K562 (cell line): ENCODE measurements around the gene RAG2. TPM values are rescaled to one million over a fixed set of nuclear protein-coding genes. Genes with fewer than 3 reads are reported as not detected.

Experiments used
- ATAC-seq: fragments of 200-7000 bp; cut with Tn5 transposase; 3 replicates; pipeline ENCODE4 v1.9.1; 2020; ENCODE audit warnings: moderate library complexity
- BruUV-seq: library from RNA; stranded (reverse); fragments of 400-500 nt; replicated peaks from 2 replicates; lab custom pipeline; 2021; lab: Mats Ljungman, UMichigan
- CTCF ChIA-PET: fragments of 300-600 bp; formaldehyde crosslinking; extraction: SDS; loops from one replicate; lab custom pipeline; 2021; ENCODE audit warnings: low intra/inter-chr PET ratio; lab: Yijun Ruan, JAX
- POLR2A ChIA-PET: fragments of 300-600, 350-650 bp; sonication (Branson Sonifier 250); formaldehyde crosslinking; extraction: SDS; loops from one replicate; lab custom pipeline; 2021; ENCODE audit warnings: antibody characterized with exemption, inconsistent platforms; lab: Yijun Ruan, JAX
- DNase-seq, 4 experiments: peaks; one replicate each; pipeline versions ENCODE4 v3.0.0 to v3.0.0-alpha.2; 2011 to 2018; ENCODE audit warnings: low spot score in 3 of 4, mixed read lengths in 3 of 4; ENCODE audit errors: extremely low read depth in 1 of 4
- FAIRE-seq: peaks from 2 replicates; lab custom pipeline; 2011; peaks lifted over from hg19 to GRCh38; lab: Jason Lieb, UNC
- H2AFZ ChIP-seq: 2 replicates; pipeline ENCODE4 v1.6.0; 2011; ENCODE audit warnings: low read depth, low read length, control low read depth, inconsistent platforms
- H3K27ac ChIP-seq: fragments of 200-600 bp; 3 replicates; pipeline ENCODE4 v1.8.0; 2011; ENCODE audit warnings: low read depth, mild to moderate bottlenecking, control low read depth, inconsistent platforms, low read length, moderate library complexity, mixed read lengths; ENCODE audit errors: extremely low read depth
- H3K27me3 ChIP-seq, 2 experiments: fragments of 300-600 bp in 1 of 2; 2 replicates in 1 of 2; 3 replicates in 1 of 2; pipeline versions ENCODE4 v1.6.0 to v1.8.0; 2011; ENCODE audit warnings: inconsistent platforms in 2 of 2, low read length in 2 of 2, mild to moderate bottlenecking in 1 of 2, mixed read lengths in 1 of 2, moderate library complexity in 1 of 2; ENCODE audit not compliant: control insufficient read depth in 2 of 2, insufficient read depth in 2 of 2
- H3K36me3 ChIP-seq: fragments of 300-600 bp; 3 replicates; pipeline ENCODE4 v1.8.0; 2011; ENCODE audit warnings: mild to moderate bottlenecking, low read length, inconsistent platforms; ENCODE audit not compliant: control insufficient read depth, insufficient read depth
- H3K4me1 ChIP-seq, 2 experiments: fragments of 200-600 bp in 1 of 2; replicated peaks in 1 of 2; 2 replicates in 1 of 2; 3 replicates in 1 of 2; pipeline versions ENCODE4 v1.5.1 to v1.8.0; 2011; ENCODE audit warnings: inconsistent platforms in 2 of 2, low read length in 2 of 2, mild to moderate bottlenecking in 1 of 2, mixed read lengths in 1 of 2, moderate library complexity in 1 of 2; ENCODE audit not compliant: control insufficient read depth in 2 of 2, insufficient read depth in 2 of 2
- H3K4me2 ChIP-seq: 2 replicates; pipeline ENCODE4 v1.6.1; 2011; ENCODE audit warnings: low read length, control low read depth, inconsistent platforms, mixed read lengths; ENCODE audit not compliant: insufficient read depth
- H3K4me3 ChIP-seq: fragments of 200-600 bp; sonication (generic), shearing (Covaris generic); 2 replicates; pipeline ENCODE4 v1.5.1; 2016; ENCODE audit warnings: control low read depth, inconsistent platforms
- H3K79me2 ChIP-seq: fragments of 200-600 bp; 3 replicates; pipeline ENCODE4 v1.8.0; 2011; ENCODE audit warnings: low read length, inconsistent platforms; ENCODE audit not compliant: control insufficient read depth, insufficient read depth
- H3K9ac ChIP-seq, 2 experiments: 2 replicates each; pipeline versions ENCODE4 v1.6.0 to v1.6.1; 2011; ENCODE audit warnings: low read depth in 2 of 2, low read length in 2 of 2, control low read depth in 1 of 2, inconsistent platforms in 1 of 2, mild to moderate bottlenecking in 1 of 2, mixed read lengths in 1 of 2; ENCODE audit not compliant: insufficient read depth in 1 of 2
- H3K9me1 ChIP-seq: one replicate; pipeline ENCODE4 v1.6.0; 2011; ENCODE audit warnings: inconsistent platforms, mild to moderate bottlenecking, low read length, moderate library complexity; ENCODE audit not compliant: control insufficient read depth, insufficient read depth
- H3K9me3 ChIP-seq: replicated peaks from 2 replicates; pipeline ENCODE4 v1.5.1; 2011; ENCODE audit warnings: low read depth, low read length, inconsistent platforms; ENCODE audit not compliant: control insufficient read depth, insufficient read depth
- H4K20me1 ChIP-seq: replicated peaks from 2 replicates; pipeline ENCODE4 v1.6.1; 2011; ENCODE audit warnings: low read length, inconsistent platforms, mixed read lengths; ENCODE audit not compliant: control insufficient read depth, insufficient read depth
- BRD9 ChIP-seq: fragments of 450-650 bp; IDR thresholded peaks from 2 replicates; pipeline ENCODE4 v1.6.1; 2018; ENCODE audit warnings: low read depth; ENCODE audit not compliant: partially characterized antibody
- CREB3L1 ChIP-seq: fragments of 450-650 bp; IDR thresholded peaks from 2 replicates; pipeline ENCODE4 v1.6.1; 2014; ENCODE audit warnings: low read depth, mild to moderate bottlenecking, moderate library complexity, borderline replicate concordance
- E2F6 ChIP-seq, 2 experiments: IDR thresholded peaks; 2 replicates each; pipeline ENCODE4 v1.6.1; 2011; ENCODE audit warnings: borderline replicate concordance in 1 of 2, control low read depth in 1 of 2, low read depth in 1 of 2, low read length in 1 of 2, mild to moderate bottlenecking in 1 of 2, mixed read lengths in 1 of 2, moderate library complexity in 1 of 2; ENCODE audit not compliant: insufficient read depth in 1 of 2, insufficient read length in 1 of 2, poor library complexity in 1 of 2, severe bottlenecking in 1 of 2; ENCODE audit errors: extremely low read depth in 1 of 2
- MECOM ChIP-seq: fragments of 250-450 bp; sonication (Bioruptor Pico); IDR thresholded peaks from 2 replicates; pipeline ENCODE4 v1.8.0; 2022; ENCODE audit warnings: inconsistent platforms
- MITF ChIP-seq: IDR thresholded peaks from 2 replicates; pipeline ENCODE4 v1.6.1; 2014; ENCODE audit warnings: antibody characterized with exemption
- TAF1 ChIP-seq: IDR thresholded peaks from 2 replicates; pipeline ENCODE4 v1.6.1; 2011; ENCODE audit warnings: mild to moderate bottlenecking, low read length, moderate library complexity; ENCODE audit not compliant: insufficient read depth, control insufficient read depth, severe bottlenecking; ENCODE audit errors: extremely low read depth
- ZBED1 ChIP-seq: IDR thresholded peaks from 2 replicates; pipeline ENCODE4 v1.6.1; 2014
- ZBTB2 ChIP-seq: fragments of 450-650 bp; IDR thresholded peaks from 2 replicates; pipeline ENCODE4 v1.6.1; 2016; ENCODE audit warnings: antibody characterized with exemption
- WGBS: fragments of 100-300 bp; shearing (Covaris generic); methylation state at CpG from one replicate; pipeline ENCODE4 v1.1.6; 2016; ENCODE audit warnings: low coverage, mixed read lengths; ENCODE audit not compliant: insufficient coverage; ENCODE audit errors: missing lambda C conversion rate; 5-methylcytosine and 5-hydroxymethylcytosine counted together
- in situ Hi-C: fragments of 300-500 bp; cut with MboI; formaldehyde crosslinking; loops from 4 replicates; pipeline ENCODE4 v1.15.0; 2018; ENCODE audit warnings: inconsistent platforms, mixed read lengths
- intact Hi-C: fragments of 100-400 bp; cut with micrococcal nuclease; formaldehyde crosslinking; loops from 2 replicates; pipeline ENCODE4 v1.14.2; 2022
- polyA plus RNA-seq, 8 experiments: library from polyadenylated mRNA; depleted of rRNA in 4 of 8; stranded (reverse) in 5 of 8; unstranded in 3 of 8; fragments of >200 nt; fragmentation: Nextera tagmentation in 2 of 8; fragmentation: Illumina TruSeq in 1 of 8; extraction: Ambion mirVana in 2 of 8; extraction: Trizol in 1 of 8; gene quantifications; 2 replicates each; pipeline versions ENCODE4 v1.2.1 to v1.2.3, GENCODE V29; 2011 to 2014; ENCODE audit warnings: inconsistent platforms in 1 of 8, missing spikeins in 1 of 8
- total RNA-seq, 7 experiments: library from RNA; depleted of rRNA in 6 of 7; stranded (reverse); fragments of >200 nt in 6 of 7; fragmentation: Illumina TruSeq in 2 of 7; extraction: Trizol in 2 of 7; gene quantifications; 2 replicates each; pipeline versions ENCODE4 v1.2.1 to v1.2.3, GENCODE V29; 2011 to 2021; ENCODE audit warnings: low replicate concordance in 1 of 7

RAG2 gene
- total and polyA plus RNA-seq, 9 of the 15 experiments (the other 6 are each of a cell fraction or from before 2014, with no cell fraction given), result 0.06 to 2.7 (median 0.26) TPM; not detected in 3

DNA sequence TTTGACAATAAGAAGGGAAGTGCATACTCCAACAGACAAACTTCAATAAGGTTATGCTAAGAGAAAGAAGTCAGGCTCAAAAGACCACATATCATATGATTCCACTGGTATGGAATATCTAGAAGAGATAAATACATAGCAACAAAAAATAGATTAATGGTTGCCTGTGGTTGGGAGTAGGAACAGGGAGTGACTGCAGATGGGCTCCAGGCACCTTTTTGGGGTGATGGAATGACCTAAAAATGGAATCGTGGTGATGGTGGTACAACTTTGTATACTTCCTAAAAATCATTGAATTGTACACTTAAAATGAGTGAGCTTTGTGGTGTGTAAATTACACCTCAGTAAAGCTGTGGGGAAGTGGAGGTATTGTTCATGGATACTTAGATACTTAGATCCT, 29.0 kb upstream of the RAG2 start (continued):
- no peak for TF ChIP-seq ZBED1
- TF ChIP-seq MITF, result no peak
- TF ChIP-seq, all 486 proteins: peak for 0

GRCh38 chr11:36623494-36623893, 25.5 kb upstream of the RAG2 start:
- intact Hi-C loops, result loop anchor here (5.0 to 10.0 kb wide), 3 partner anchors 119 to 331 kb away; no protein-coding TSS in a partner anchor
- H3K27me3 ChIP-seq, result no peaks in the 10 kb centered on the region
- H3K4me1 ChIP-seq, result peaks cover 0 to 8% of the 10 kb centered on the region in 2 experiments; a peak in 2 of 5 replicates
- ATAC-seq (no peak), FAIRE-seq (no peak), DNase-seq (no peak)
- no TSS peak for BruUV-seq
- H3K4me3 ChIP-seq, result no peak overlapping the region
- H4K20me1 ChIP-seq, result no peaks in the 10 kb centered on the region
- H3K9me1 ChIP-seq, result no peaks in the 10 kb centered on the region
- CTCF ChIA-PET, result interaction anchor here (5.1 kb wide), 1 partner anchor 57 kb away, joined by 60 read pairs; the partner anchor contains the start of gene RAG1
- no peaks in the 10 kb centered on the region for H3K9me3 ChIP-seq
- 13% methylated on average over 5 of the region's 5 CpGs for WGBS
- in situ Hi-C loops, result no loop called here
- no peaks in the 10 kb centered on the region for H3K79me2 ChIP-seq
- no peaks in the 10 kb centered on the region for H3K36me3 ChIP-seq
- POLR2A ChIA-PET, result interaction anchor here (1.0 to 1.3 kb wide), 2 partner anchors 58 to 59 kb away, joined by 3 read pairs; no protein-coding TSS in a partner anchor
- no peak overlapping the region for H3K27ac ChIP-seq
- no peak overlapping the region for H2AFZ ChIP-seq
- no peak overlapping the region for H3K9ac ChIP-seq
- no peak overlapping the region for H3K4me2 ChIP-seq
- no peak for TF ChIP-seq BRD9
- TF ChIP-seq CREB3L1, result no peak
- TF ChIP-seq MECOM (CRISPR knock-in tag), result no peak
- no peak for TF ChIP-seq TAF1
- TF ChIP-seq E2F6 (IDR thresholded peaks at IDR 0.05; ENCODE audit: borderline replicate concordance in 1 of 2, extremely low read depth in 1 of 2, insufficient read depth in 1 of 2, insufficient read length in 1 of 2, low read depth in 1 of 2, low read length in 1 of 2, poor library complexity in 1 of 2, severe bottlenecking in 1 of 2), result no peak
- no peak for TF ChIP-seq ZBTB2
